GM12878 (cell line): Measurements from ENCODE around the gene INHBC. TPM values are rescaled to one million over a fixed set of nuclear protein-coding genes. Genes with fewer than 3 reads are reported as not detected.

ENCODE experiments used
- ATAC-seq: fragments of 200-7000 bp; cut with Tn5 transposase; 3 replicates; pipeline ENCODE4 v1.9.1; 2020; ENCODE audit warnings: mild to moderate bottlenecking, moderate library complexity
- BruUV-seq: library from RNA; stranded (reverse); fragments of 400-500 nt; replicated peaks from 2 replicates; lab custom pipeline; 2021; lab: Mats Ljungman, UMichigan
- CTCF ChIA-PET: fragments of 300-600 bp; sonication (Branson Sonifier 250); formaldehyde crosslinking; extraction: SDS; loops from one replicate; lab custom pipeline; 2021; ENCODE audit warnings: inconsistent platforms; lab: Yijun Ruan, JAX
- POLR2A ChIA-PET: fragments of 350-600 bp; formaldehyde crosslinking; extraction: SDS; loops from one replicate; lab custom pipeline; 2021; ENCODE audit warnings: inconsistent platforms; lab: Charles Lee
- RAD21 ChIA-PET: fragments of 300-600 bp; sonication (Branson Sonifier 250); formaldehyde crosslinking; loops from one replicate; lab custom pipeline; 2023; ENCODE audit warnings: antibody characterized with exemption; ENCODE audit not compliant: unreplicated experiment; lab: Charles Lee
- SMC1A ChIA-PET: fragments of 300-600 bp; sonication (Branson Sonifier 250); formaldehyde crosslinking; loops from one replicate; lab custom pipeline; 2023; ENCODE audit not compliant: unreplicated experiment, uncharacterized antibody; lab: Charles Lee
- DNase-seq: peaks from one replicate; pipeline ENCODE4 v3.0.0-alpha.2; 2011; ENCODE audit warnings: low read depth, low spot score
- FAIRE-seq: peaks from 3 replicates; lab custom pipeline; 2011; peaks lifted over from hg19 to GRCh38; lab: Jason Lieb, UNC
- H2AFZ ChIP-seq: 2 replicates; pipeline ENCODE4 v1.6.0; 2011; ENCODE audit warnings: low read depth, low read length, control low read depth; ENCODE audit not compliant: control insufficient read depth
- H3K27ac ChIP-seq: 2 replicates; pipeline ENCODE4 v1.5.1; 2011; ENCODE audit warnings: control low read depth; ENCODE audit not compliant: control insufficient read depth, insufficient read depth
- H3K27me3 ChIP-seq, 2 experiments: replicated peaks in 1 of 2; 2 replicates each; pipeline versions ENCODE4 v1.6.0 to v1.6.1; 2011; ENCODE audit warnings: low read length in 1 of 2; ENCODE audit not compliant: control insufficient read depth in 2 of 2, insufficient read depth in 2 of 2
- H3K36me3 ChIP-seq, 2 experiments: 2 replicates each; pipeline ENCODE4 v1.5.1; 2011; ENCODE audit warnings: low read length in 1 of 2; ENCODE audit not compliant: control insufficient read depth in 2 of 2, insufficient read depth in 2 of 2
- H3K4me1 ChIP-seq: 2 replicates; pipeline ENCODE4 v1.6.1; 2011; ENCODE audit warnings: mild to moderate bottlenecking, low read length, moderate library complexity, mixed read lengths; ENCODE audit not compliant: control insufficient read depth, insufficient read depth
- H3K4me2 ChIP-seq: 2 replicates; pipeline ENCODE4 v1.6.0; 2011; ENCODE audit warnings: control low read depth; ENCODE audit not compliant: control insufficient read depth, insufficient read depth
- H3K4me3 ChIP-seq: fragments of 200-600 bp; sonication (generic); 2 replicates; pipeline ENCODE4 v1.5.1; 2016
- H3K79me2 ChIP-seq: 2 replicates; pipeline ENCODE4 v1.6.0; 2011; ENCODE audit warnings: low read length; ENCODE audit not compliant: control insufficient read depth, insufficient read depth
- H3K9ac ChIP-seq: 2 replicates; pipeline ENCODE4 v1.8.0; 2011; ENCODE audit warnings: low read length, control low read depth, mixed read lengths; ENCODE audit not compliant: control insufficient read depth, insufficient read depth
- H3K9me3 ChIP-seq: replicated peaks from 3 replicates; pipeline ENCODE4 v1.5.1; 2011; ENCODE audit warnings: mild to moderate bottlenecking, low read length; ENCODE audit not compliant: control insufficient read depth, insufficient read depth
- H4K20me1 ChIP-seq: 2 replicates; pipeline ENCODE4 v1.6.0; 2011; ENCODE audit not compliant: control insufficient read depth, insufficient read depth
- ATF2 ChIP-seq: IDR thresholded peaks from 2 replicates; pipeline ENCODE4 v1.6.1; 2012; ENCODE audit warnings: low read length, inconsistent platforms
- ELK1 ChIP-seq: IDR thresholded peaks from 2 replicates; pipeline ENCODE4 v1.6.1; 2012; ENCODE audit warnings: low read depth, low read length, improper control_type of control experiment
- EP300 ChIP-seq, 2 experiments: fragments of 150-350 bp in 1 of 2; IDR thresholded peaks; 2 replicates each; pipeline ENCODE4 v1.6.1; 2011 to 2012; ENCODE audit warnings: low read depth in 2 of 2, low read length in 2 of 2, borderline replicate concordance in 1 of 2, improper control_type of control experiment in 1 of 2, inconsistent platforms in 1 of 2; ENCODE audit not compliant: control insufficient read depth in 1 of 2
- LARP7 ChIP-seq: fragments of 450-650 bp; IDR thresholded peaks from 2 replicates; pipeline ENCODE4 v1.6.1; 2017; ENCODE audit warnings: mild to moderate bottlenecking
- MAX ChIP-seq: IDR thresholded peaks from 2 replicates; pipeline ENCODE4 v1.6.1; 2012; ENCODE audit warnings: low read depth, low read length, improper control_type of control experiment
- MEF2A ChIP-seq: IDR thresholded peaks from 2 replicates; pipeline ENCODE4 v1.6.1; 2011; ENCODE audit warnings: low read depth, mild to moderate bottlenecking, low read length, moderate library complexity; ENCODE audit not compliant: insufficient read depth
- NFYA ChIP-seq: IDR thresholded peaks from 2 replicates; pipeline ENCODE4 v1.6.1; 2011; ENCODE audit warnings: low read depth, mild to moderate bottlenecking, low read length, improper control_type of control experiment, borderline replicate concordance
- NR2C1 ChIP-seq: fragments of 450-650 bp; IDR thresholded peaks from 2 replicates; pipeline ENCODE4 v1.6.1; 2017; ENCODE audit warnings: antibody characterized with exemption, mild to moderate bottlenecking, moderate library complexity
- RAD21 ChIP-seq: IDR thresholded peaks from 2 replicates; pipeline ENCODE4 v1.6.1; 2011; ENCODE audit warnings: mild to moderate bottlenecking, low read depth, low read length, moderate library complexity; ENCODE audit not compliant: insufficient read depth
- SPI1 ChIP-seq: IDR thresholded peaks from 2 replicates; pipeline ENCODE4 v1.6.1; 2011; ENCODE audit warnings: low read depth, mild to moderate bottlenecking, low read length, moderate library complexity, borderline replicate concordance; ENCODE audit not compliant: insufficient read depth
- SREBF2 ChIP-seq: IDR thresholded peaks from 2 replicates; pipeline ENCODE4 v1.6.1; 2012; ENCODE audit warnings: mild to moderate bottlenecking, low read length
- SUPT20H ChIP-seq: IDR thresholded peaks from 2 replicates; pipeline ENCODE4 v1.6.1; 2011; ENCODE audit warnings: low read depth, mild to moderate bottlenecking, low read length, moderate library complexity, borderline replicate concordance; ENCODE audit not compliant: control insufficient read depth
- WGBS: methylation state at CpG from one replicate; pipeline ENCODE4 v1.1.6; 2016; ENCODE audit warnings: low lambda C conversion rate; ENCODE audit not compliant: insufficient replicate concordance, insufficient coverage; ENCODE audit errors: missing lambda C conversion rate; 5-methylcytosine and 5-hydroxymethylcytosine counted together
- in situ Hi-C: fragments of 300-500 bp; cut with MboI; formaldehyde crosslinking; loops from 9 replicates; pipeline ENCODE4 v1.14.3; 2018; ENCODE audit warnings: mixed read lengths
- intact Hi-C: fragments of 100-400 bp; cut with micrococcal nuclease; formaldehyde crosslinking; loops from one replicate; pipeline ENCODE4 v1.14.2; 2022; ENCODE audit not compliant: unreplicated experiment
- polyA plus RNA-seq, 11 experiments: library from polyadenylated mRNA; depleted of rRNA in 4 of 11; unstranded in 6 of 11; stranded (reverse) in 5 of 11; fragments of >200 nt; fragmentation: Nextera tagmentation in 4 of 11; fragmentation: Illumina TruSeq in 1 of 11; extraction: Ambion mirVana in 4 of 11; extraction: Trizol in 1 of 11; gene quantifications; 1 replicate in 1 of 11; 2 replicates in 10 of 11; pipeline versions ENCODE4 v1.2.1 to v1.2.3, GENCODE V29; 2011 to 2016; ENCODE audit warnings: inconsistent platforms in 2 of 11, missing spikeins in 2 of 11, low read depth in 1 of 11
- total RNA-seq, 4 experiments: library from RNA; depleted of rRNA in 3 of 4; stranded (reverse); fragments of >200 nt in 3 of 4; fragmentation: Illumina TruSeq in 1 of 4; extraction: Trizol in 1 of 4; gene quantifications; 2 replicates each; pipeline versions ENCODE4 v1.2.1 to v1.2.3, GENCODE V29; 2013 to 2021
- TF ChIP-seq, protein P1 (sequence below): fragments of 450-650 bp; IDR thresholded peaks from 2 replicates; pipeline ENCODE4 v1.6.1; 2017; ENCODE audit warnings: borderline replicate concordance
- TF ChIP-seq, protein P2 (sequence below): fragments of 450-650 bp; IDR thresholded peaks from 2 replicates; pipeline ENCODE4 v1.6.1; 2016; ENCODE audit warnings: mild to moderate bottlenecking, moderate library complexity, borderline replicate concordance

INHBC gene
- total and polyA plus RNA-seq, 10 of the 15 experiments (the other 5 are each of a cell fraction or from before 2014, with no cell fraction given): 0.04 to 0.22 (median 0.13) TPM; not detected in 5

DNA sequence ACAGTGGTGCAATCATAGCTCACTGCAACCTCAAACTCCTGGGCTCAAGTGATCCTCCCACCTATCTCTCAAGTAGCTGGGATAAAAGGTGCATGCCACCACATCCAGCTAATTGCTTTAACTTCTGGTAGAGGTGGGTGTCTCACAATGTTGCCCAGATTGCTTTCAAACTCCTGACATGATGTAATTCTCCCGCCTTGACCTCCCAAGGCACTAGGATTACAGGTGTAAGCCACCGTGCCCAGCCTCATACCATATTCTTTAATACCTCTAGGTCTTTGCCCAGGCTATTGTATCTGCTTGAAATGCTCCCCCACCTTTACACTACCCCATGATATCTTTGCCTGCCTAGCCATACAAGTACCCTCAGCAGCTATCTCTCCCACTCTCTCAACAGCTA lies 15.1 kb upstream of the INHBC start:
- no peak overlapping the region for H3K27ac ChIP-seq
- H4K20me1 ChIP-seq: no peaks in the 10 kb centered on the region
- ChIA-PET RAD21 (interaction anchor here (0.6 to 1.0 kb wide), 2 partner anchors 33 to 40 kb away, joined by 3 to 4 read pairs; no protein-coding TSS in a partner anchor), POLR2A (interaction anchor here (0.9 kb wide), 1 partner anchor 9 kb away, joined by 3 read pairs; no protein-coding TSS in a partner anchor), CTCF (interaction anchor here (1.1 to 2.0 kb wide), 3 partner anchors 11 to 37 kb away, joined by 4 to 7 read pairs (median 4); no protein-coding TSS in a partner anchor), SMC1A (interaction anchor here (0.7 to 1.3 kb wide), 3 partner anchors 10 to 112 kb away, joined by 3 to 4 read pairs (median 3); no protein-coding TSS in a partner anchor)
- no peaks in the 10 kb centered on the region; the same call in 1 of the 2 replicates for H3K4me1 ChIP-seq
- H3K36me3 ChIP-seq: peaks cover 0 to 7% of the 10 kb centered on the region in 2 experiments; a peak in 2 of 4 replicates
- intact Hi-C loops (no loop called here), in situ Hi-C loops (no loop called here)
- no peak overlapping the region for H3K9ac ChIP-seq
- no peak for FAIRE-seq
- BruUV-seq: no TSS peak
- H3K4me2 ChIP-seq: no peak overlapping the region
- H3K27me3 ChIP-seq: no peaks in the 10 kb centered on the region
- WGBS: 97% methylated on average over 2 of the region's 2 CpGs
- no peak for ATAC-seq
- no peak overlapping the region for H3K4me3 ChIP-seq
- no peak overlapping the region for H2AFZ ChIP-seq
- H3K9me3 ChIP-seq: no peaks in the 10 kb centered on the region
- no peak for DNase-seq
- no peaks in the 10 kb centered on the region; the same call in none of the 2 replicates for H3K79me2 ChIP-seq
- TF ChIP-seq NFYA (no peak), RAD21 (no peak), ELK1 (no peak), LARP7 (no peak), SREBF2 (no peak), MAX (no peak), EP300 (IDR thresholded peaks at IDR 0.05; ENCODE audit: borderline replicate concordance in 1 of 2, control insufficient read depth in 1 of 2, low read depth in 2 of 2, low read length in 2 of 2) (no peak), MEF2A (no peak), SUPT20H (no peak), SPI1 (no peak), NR2C1 (no peak), ATF2 (no peak)
- TF ChIP-seq, protein P1, sequence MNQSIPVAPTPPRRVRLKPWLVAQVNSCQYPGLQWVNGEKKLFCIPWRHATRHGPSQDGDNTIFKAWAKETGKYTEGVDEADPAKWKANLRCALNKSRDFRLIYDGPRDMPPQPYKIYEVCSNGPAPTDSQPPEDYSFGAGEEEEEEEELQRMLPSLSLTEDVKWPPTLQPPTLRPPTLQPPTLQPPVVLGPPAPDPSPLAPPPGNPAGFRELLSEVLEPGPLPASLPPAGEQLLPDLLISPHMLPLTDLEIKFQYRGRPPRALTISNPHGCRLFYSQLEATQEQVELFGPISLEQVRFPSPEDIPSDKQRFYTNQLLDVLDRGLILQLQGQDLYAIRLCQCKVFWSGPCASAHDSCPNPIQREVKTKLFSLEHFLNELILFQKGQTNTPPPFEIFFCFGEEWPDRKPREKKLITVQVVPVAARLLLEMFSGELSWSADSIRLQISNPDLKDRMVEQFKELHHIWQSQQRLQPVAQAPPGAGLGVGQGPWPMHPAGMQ: no peak
- TF ChIP-seq, protein P2, sequence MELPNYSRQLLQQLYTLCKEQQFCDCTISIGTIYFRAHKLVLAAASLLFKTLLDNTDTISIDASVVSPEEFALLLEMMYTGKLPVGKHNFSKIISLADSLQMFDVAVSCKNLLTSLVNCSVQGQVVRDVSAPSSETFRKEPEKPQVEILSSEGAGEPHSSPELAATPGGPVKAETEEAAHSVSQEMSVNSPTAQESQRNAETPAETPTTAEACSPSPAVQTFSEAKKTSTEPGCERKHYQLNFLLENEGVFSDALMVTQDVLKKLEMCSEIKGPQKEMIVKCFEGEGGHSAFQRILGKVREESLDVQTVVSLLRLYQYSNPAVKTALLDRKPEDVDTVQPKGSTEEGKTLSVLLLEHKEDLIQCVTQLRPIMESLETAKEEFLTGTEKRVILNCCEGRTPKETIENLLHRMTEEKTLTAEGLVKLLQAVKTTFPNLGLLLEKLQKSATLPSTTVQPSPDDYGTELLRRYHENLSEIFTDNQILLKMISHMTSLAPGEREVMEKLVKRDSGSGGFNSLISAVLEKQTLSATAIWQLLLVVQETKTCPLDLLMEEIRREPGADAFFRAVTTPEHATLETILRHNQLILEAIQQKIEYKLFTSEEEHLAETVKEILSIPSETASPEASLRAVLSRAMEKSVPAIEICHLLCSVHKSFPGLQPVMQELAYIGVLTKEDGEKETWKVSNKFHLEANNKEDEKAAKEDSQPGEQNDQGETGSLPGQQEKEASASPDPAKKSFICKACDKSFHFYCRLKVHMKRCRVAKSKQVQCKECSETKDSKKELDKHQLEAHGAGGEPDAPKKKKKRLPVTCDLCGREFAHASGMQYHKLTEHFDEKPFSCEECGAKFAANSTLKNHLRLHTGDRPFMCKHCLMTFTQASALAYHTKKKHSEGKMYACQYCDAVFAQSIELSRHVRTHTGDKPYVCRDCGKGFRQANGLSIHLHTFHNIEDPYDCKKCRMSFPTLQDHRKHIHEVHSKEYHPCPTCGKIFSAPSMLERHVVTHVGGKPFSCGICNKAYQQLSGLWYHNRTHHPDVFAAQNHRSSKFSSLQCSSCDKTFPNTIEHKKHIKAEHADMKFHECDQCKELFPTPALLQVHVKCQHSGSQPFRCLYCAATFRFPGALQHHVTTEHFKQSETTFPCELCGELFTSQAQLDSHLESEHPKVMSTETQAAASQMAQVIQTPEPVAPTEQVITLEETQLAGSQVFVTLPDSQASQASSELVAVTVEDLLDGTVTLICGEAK: no peak
